ENCODE results near the gene S100A8.
"Not testable (repeated sequence)": the region's sequence is repeated elsewhere in the genome, so short reads cannot be mapped to it uniquely, and the experiment has no call there.

The S100A8 gene

DNA sequence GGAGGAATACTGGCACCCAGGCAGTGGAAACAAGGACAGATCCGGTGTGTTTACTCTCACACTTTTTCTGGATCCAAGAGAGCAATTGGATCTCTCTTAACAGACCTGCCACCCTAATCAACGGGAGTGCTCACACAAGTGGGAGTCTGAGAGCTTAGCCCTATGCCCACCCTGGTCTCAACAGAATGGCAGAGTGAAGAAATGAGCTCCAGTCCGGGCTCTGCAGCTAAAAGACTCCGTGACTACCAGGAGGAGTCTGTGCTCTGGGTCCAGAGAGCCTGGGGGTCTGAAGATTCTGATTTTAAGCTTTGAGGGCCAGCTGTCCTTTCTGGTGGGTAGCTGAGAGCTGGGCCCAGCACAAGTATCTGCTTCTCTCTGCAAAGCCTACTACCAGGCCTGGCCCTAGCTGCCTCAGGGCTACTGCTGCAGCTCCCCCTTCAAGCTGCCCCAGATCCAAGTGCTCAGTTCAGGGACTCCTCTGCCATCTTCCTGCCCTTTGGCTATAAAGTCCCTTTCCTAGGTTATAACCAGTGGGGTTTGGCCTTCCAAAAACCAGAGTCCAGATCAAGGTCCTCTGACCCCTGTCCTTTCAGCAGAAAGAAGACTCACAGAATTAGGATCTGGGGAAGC lies 29.3 kb downstream of the S100A8 start:
- DNase-seq (ENCODE audit: low spot score): no peak

- no peak for DNase-seq (ENCODE audit: low spot score)
Observed at GRCh38 chr1:153360592-153361479, 30.0 kb downstream of the S100A8 start.

DNA sequence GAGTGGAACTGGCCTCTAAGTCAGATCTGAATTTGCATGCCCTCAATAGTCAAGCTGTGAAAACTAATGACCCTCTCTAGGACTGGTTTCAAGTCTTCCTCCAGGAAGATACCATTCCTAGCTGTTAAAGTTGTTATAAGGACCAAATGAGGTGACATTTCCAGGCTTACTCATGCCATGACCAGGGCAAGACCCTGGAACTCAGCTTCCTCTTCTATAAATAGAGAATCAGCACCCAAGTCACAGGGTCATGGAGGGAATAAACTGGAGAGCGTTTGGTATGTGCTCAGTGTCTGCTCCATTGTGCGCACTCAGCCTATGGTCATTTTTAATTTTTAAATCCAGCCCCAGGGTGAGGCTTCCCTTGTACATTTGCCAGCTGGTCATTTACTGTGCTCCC lies 30.7 kb downstream of the S100A8 start:
- no peak for DNase-seq (ENCODE audit: low spot score)

DNA sequence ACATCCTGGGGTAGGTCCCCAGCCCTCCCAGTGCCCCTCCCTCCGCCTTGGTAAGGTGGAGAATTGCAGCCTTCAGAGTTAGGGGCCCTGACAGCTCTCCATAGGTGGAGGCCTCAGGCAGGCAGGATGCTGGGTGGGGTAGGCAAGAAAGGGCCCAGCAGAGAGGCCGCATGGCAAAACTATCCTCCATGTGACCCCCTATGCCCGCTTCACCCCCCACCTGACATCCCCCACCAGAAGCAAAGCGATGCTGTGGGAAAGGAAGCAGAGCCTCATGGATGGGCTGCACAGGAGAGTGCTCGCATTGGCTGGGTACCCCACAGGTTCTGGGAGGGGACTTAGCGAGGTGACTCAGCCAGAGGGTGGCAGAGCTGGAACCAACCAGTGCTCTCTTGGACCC lies 31.6 kb downstream of the S100A8 start:
- no peak for DNase-seq (ENCODE audit: low spot score)

DNA sequence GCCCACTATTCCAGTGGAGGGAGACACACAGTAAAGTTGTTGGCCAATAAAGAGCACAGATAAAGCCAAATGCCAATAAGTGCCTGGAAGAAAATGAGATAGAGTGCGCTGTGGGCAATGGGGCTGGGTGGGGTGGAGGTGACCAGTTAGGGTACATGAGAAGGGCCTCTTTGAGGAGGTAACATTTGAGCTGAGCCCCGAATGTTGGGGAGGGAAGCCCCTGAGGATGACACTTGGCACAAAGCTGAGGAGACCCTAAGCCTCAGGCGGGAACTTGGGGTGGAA lies 32.2 kb downstream of the S100A8 start:
- no peak for DNase-seq (ENCODE audit: low spot score)

DNA sequence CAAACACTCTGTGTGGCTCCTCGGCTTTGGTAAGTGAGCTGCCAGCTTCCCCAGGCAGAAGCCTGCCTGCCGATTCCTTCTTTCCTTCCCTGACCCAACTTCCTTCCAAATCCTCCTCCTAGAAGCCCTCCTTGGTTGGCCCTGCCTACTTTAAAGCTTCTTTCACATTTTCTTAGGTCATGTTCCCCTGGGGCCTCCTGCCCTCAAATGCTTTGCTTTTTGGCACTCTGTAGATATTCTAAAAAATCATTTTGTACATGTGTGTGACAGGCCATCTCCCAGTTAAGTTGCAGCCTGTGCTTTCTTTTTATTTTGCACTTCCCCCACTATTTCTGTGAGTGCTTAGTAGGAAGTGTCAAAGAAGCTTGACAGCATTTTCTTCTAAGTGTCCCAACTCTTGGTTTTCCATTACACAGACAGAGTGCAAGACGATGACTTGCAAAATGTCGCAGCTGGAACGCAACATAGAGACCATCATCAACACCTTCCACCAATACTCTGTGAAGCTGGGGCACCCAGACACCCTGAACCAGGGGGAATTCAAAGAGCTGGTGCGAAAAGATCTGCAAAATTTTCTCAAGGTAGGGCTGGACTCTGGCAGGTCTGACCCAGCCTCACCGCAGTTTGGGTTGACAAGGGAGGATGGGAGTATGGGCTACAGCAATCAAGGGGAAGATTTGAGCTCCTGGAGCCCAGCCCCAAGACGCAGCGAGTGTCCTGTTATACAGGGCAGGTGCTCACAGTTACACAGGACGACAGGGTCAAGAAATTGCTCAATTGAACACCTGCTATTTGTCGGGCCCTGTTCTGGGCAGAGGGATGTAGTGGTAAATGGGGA lies 32.8 kb downstream of the S100A8 start, which contains the start of gene S100A9:
S100A9 (plus strand) TSS at position 2 of the 838 bp plus-strand sequence; CDS start at position 432, 430 bp downstream.
- no peak for DNase-seq (ENCODE audit: low spot score)

- DNase-seq (ENCODE audit: low spot score): no peak
Observed at GRCh38 chr1:153357076-153357852, 33.6 kb downstream of the S100A8 start.

GRCh38 chr1:153356392-153357075 lies 34.3 kb downstream of the S100A8 start:
- DNase-seq (ENCODE audit: low spot score): no peak

DNA sequence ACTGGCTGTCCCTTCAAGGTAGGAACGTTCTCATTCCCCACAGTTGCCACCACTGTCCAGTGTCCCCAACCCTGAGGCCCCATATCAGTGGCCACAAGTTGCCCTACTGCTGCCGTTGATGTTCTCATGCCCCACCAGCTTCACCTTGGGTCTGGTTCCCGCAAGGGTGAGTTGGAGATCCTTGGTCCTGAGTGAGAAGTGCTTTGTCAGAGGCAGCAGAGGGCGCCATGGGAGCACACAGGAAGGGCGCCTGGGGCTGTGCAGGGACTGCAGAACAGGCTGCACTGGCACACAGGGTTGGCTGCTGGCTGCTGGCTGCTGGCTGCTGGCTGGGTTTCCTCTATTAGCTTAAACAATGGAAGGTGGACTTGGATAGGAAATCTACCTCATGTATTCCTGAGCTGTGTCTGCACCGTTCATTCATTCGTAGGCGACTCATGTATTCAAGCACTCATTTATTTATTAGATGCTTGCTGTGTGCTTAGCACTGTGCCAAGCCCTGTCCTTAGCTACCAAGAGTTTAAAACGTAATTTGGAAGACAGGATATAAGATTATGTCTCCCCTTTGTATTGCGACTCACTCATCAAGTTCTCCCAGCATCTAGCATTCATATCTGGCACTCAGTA lies 35.3 kb downstream of the S100A8 start:
- peak; percentile 40 for DNase-seq (ENCODE audit: low spot score)

- DNase-seq (ENCODE audit: low spot score): no peak
Observed at GRCh38 chr1:153354515-153355193, 36.2 kb downstream of the S100A8 start.

GRCh38 chr1:153353226-153353947 lies 37.5 kb downstream of the S100A8 start:
- DNase-seq (ENCODE audit: low spot score): peak; percentile 32

- peak; percentile 79 for DNase-seq (ENCODE audit: low spot score)
Observed at GRCh38 chr1:153352523-153352922, 38.4 kb downstream of the S100A8 start.

DNA sequence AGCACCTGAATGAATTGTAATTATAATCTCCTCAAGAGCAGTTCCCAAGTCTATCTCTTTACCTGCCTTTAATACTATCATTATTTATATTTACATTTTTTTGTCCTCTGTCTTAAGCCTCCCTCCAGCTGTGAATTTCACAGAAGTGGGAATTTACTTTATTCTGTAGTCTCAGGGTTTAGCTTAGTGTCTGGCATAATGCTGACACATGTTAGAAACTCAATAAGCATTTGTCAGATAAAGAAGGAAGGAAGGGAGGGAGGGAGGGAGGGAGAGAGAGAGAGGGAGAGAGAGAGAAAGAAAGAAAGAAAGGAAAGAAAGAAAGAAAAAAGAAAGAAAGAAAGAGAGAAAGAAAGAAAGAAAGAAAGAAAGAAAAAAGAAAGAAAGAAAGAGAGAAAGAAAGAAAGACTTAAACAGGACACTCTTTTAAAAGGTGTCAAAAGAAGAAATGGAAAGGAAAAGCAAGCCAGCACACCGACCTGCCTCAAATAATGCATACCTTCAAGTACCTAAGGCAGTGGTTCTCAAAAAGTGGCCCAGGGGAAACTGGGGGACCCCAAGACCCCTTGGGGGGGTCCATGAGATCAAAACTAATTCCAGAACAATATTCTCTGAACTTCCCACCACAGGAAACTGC lies 40.4 kb downstream of the S100A8 start:
- no peak for DNase-seq (ENCODE audit: low spot score)

- DNase-seq (ENCODE audit: low spot score): no peak
Observed at GRCh38 chr1:153349363-153350320, 41.2 kb downstream of the S100A8 start.

- DNase-seq (ENCODE audit: low spot score): no peak
Observed at GRCh38 chr1:153348511-153349362, 42.1 kb downstream of the S100A8 start, which contains the start of gene PGLYRP4. PGLYRP4 (minus strand) TSS chr1:153348841; CDS start chr1:153347932, 909 bp downstream.

DNA sequence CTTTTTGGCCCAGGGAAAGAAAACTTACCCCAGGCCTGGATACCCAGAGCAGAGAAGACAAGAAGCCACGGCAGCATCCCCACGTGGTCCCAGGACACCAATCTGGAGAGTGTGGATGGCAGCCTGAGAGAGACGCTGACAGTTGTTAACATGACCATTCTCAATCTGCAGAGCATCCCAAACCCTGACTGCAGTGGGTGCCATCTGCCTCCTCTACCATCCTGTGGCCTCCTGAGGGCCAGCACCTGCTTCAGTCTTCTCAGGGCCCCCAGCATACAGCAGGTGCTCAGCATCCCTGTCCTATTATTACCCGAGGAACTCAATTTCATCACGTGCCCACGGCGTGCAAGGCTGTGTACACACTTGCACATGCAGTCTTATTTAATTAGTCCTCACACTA lies 43.0 kb downstream of the S100A8 start:
- no peak for DNase-seq (ENCODE audit: low spot score)

GRCh38 chr1:153347049-153347448 lies 43.8 kb downstream of the S100A8 start:
- not testable (repeated sequence) for DNase-seq (ENCODE audit: low spot score)
